GM12874 (cell line): ENCODE results near the gene IMMP2L.

Experiments
- TF ChIP-seq, protein P1 (sequence below): IDR thresholded peaks from 2 replicates; pipeline ENCODE4 v1.5.1; 2011; ENCODE audit warnings: low read depth, mild to moderate bottlenecking, control low read depth, low read length, moderate library complexity; ENCODE audit not compliant: insufficient read depth

The IMMP2L gene

GRCh38 chr7:111104710-111105109 lies 457.6 kb downstream of the IMMP2L start:
- TF ChIP-seq, protein P1, sequence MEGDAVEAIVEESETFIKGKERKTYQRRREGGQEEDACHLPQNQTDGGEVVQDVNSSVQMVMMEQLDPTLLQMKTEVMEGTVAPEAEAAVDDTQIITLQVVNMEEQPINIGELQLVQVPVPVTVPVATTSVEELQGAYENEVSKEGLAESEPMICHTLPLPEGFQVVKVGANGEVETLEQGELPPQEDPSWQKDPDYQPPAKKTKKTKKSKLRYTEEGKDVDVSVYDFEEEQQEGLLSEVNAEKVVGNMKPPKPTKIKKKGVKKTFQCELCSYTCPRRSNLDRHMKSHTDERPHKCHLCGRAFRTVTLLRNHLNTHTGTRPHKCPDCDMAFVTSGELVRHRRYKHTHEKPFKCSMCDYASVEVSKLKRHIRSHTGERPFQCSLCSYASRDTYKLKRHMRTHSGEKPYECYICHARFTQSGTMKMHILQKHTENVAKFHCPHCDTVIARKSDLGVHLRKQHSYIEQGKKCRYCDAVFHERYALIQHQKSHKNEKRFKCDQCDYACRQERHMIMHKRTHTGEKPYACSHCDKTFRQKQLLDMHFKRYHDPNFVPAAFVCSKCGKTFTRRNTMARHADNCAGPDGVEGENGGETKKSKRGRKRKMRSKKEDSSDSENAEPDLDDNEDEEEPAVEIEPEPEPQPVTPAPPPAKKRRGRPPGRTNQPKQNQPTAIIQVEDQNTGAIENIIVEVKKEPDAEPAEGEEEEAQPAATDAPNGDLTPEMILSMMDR = no peak

- TF ChIP-seq, protein P1 = no peak
Measured at GRCh38 chr7:111103678-111104274, 458.5 kb downstream of the IMMP2L start.

DNA sequence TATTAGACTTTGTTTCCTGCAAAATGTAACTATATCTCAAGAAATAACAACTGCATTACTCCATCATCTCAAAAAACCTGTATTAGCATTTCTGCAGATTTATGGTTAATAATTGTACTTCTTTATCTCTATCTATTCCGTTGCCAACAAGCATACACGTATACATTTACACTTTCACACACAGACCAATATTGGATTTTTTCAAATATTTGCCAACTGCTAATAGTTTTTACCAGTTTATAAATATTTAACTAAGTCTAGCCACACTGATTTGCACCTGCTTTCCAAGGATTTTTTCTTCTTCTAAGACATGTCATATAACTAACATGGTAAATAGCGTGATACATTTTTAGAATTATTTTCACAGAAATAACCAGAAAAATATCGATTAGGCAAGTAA lies 459.2 kb downstream of the IMMP2L start:
- TF ChIP-seq, protein P1 = no peak

- TF ChIP-seq, protein P1 = no peak
Measured at GRCh38 chr7:111101856-111102646, 460.2 kb downstream of the IMMP2L start.

GRCh38 chr7:111098926-111099250 lies 463.4 kb downstream of the IMMP2L start:
- TF ChIP-seq, protein P1 = no peak

GRCh38 chr7:111098011-111098925 lies 464.0 kb downstream of the IMMP2L start:
- TF ChIP-seq, protein P1 = peak; percentile 63

- TF ChIP-seq, protein P1 = no peak
Measured at GRCh38 chr7:111096997-111097396, 465.3 kb downstream of the IMMP2L start.
